OCI-LY7 (cell line): Measurements from ENCODE around the gene UBA1.

Source experiments
- CTCF ChIP-seq: fragments of 200-600 bp; sonication (generic); conservative IDR thresholded peaks from 2 replicates; pipeline ENCODE4 v1.5.1; 2014; ENCODE audit warnings: mild to moderate bottlenecking, antibody characterized with exemption, low read length, moderate library complexity, mixed read lengths
- EZH2phosphoT487 ChIP-seq: fragments of 200-600 bp; sonication (generic); IDR thresholded peaks from 2 replicates; pipeline ENCODE4 v1.6.1; 2018; ENCODE audit warnings: low read depth, borderline replicate concordance, mild to moderate bottlenecking, mixed run types, antibody characterized with exemption, low read length, moderate library complexity, mixed read lengths

DNA sequence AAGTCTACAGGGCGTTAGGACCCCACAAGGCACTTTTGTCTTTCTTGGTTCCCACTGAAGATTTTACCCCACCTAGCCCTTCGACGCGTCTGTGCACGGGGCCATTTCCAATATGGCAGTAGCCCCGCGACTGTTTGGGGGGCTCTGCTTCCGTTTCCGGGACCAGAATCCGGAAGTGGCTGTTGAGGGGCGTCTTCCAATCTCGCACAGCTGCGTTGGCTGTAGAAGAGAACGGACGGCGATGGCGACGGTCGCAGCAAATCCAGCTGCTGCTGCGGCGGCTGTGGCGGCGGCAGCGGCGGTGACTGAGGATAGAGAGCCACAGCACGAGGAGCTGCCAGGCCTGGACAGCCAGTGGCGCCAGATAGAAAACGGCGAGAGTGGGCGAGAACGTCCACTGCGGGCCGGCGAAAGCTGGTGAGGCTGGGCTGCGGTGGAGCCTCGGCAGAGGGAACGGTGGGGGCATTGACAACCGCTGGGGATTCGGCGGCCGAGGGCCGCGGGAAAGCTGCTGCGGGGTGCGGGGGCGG is 39.2 kb downstream of the UBA1 start, which contains the start of gene USP11:
- TF ChIP-seq CTCF (no peak), EZH2phosphoT487 (no peak)
